ENCODE data around the gene ADAMTSL5. TPM values are rescaled to one million over a fixed set of nuclear protein-coding genes. Genes with fewer than 3 reads are reported as not detected.

ADAMTSL5 gene
- total and polyA plus RNA-seq, 9 of the 15 experiments (the other 6 are each of a cell fraction or from before 2014, with no cell fraction given), result 1.0 to 11.6 (median 4.1) TPM

DNA sequence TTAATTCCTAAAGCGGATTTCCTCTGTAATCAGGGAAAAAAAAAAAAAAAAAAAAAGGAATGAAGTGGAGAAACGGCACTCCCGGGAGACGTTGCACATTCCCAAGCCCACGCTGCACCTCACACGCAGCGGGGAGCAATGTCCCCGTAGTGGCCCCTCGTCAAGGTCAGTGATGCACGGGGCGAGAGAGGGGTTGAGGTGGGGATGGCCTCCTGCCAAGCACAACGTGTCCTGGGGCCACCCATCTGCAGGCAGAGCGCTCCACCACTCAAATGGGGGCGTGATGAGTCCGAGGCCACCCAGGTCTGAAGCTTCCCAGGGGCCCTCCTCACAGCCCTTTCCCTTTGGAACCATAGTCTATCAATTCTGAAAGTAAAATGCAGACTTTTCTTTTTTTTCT lies 26.2 kb upstream of the ADAMTSL5 start:
- H3K9me3 ChIP-seq (replicated peaks; ENCODE audit: control insufficient read depth, insufficient read depth, low read depth, low read length), result no peaks in the 10 kb centered on the region
- BruUV-seq (replicated peaks), result no TSS peak
- intact Hi-C loops (cut with micrococcal nuclease), result no loop called here
- POLR2A ChIA-PET, result no interaction called here
- H3K4me1 ChIP-seq (replicated peaks in 1 of 2; ENCODE audit: control insufficient read depth in 2 of 2, insufficient read depth in 2 of 2, low read length in 2 of 2), result peaks cover 8 to 23% of the 10 kb centered on the region in 2 experiments
- in situ Hi-C loops (cut with MboI), result no loop called here
- no peaks in the 10 kb centered on the region for H3K36me3 ChIP-seq (ENCODE audit: control insufficient read depth, insufficient read depth, low read length)
- TF ChIP-seq, protein P1, sequence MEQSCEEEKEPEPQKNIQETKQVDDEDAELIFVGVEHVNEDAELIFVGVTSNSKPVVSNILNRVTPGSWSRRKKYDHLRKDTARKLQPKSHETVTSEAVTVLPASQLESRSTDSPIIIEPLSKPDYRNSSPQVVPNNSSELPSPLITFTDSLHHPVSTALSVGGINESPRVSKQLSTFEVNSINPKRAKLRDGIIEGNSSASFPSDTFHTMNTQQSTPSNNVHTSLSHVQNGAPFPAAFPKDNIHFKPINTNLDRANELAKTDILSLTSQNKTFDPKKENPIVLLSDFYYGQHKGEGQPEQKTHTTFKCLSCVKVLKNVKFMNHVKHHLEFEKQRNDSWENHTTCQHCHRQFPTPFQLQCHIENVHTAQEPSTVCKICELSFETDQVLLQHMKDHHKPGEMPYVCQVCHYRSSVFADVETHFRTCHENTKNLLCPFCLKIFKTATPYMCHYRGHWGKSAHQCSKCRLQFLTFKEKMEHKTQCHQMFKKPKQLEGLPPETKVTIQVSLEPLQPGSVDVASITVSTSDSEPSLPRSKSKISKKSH (CRISPR knock-in tag; IDR thresholded peaks at IDR 0.05), result no peak
- no peak for TF ChIP-seq DDX20 (tag; IDR thresholded peaks at IDR 0.05; ENCODE audit: low read depth)
- no peak for TF ChIP-seq BDP1 (IDR thresholded peaks at IDR 0.05; ENCODE audit: insufficient read depth, insufficient read length)
- no peak for TF ChIP-seq SNIP1 (IDR thresholded peaks at IDR 0.05; ENCODE audit: low read depth)
- TF ChIP-seq, protein P2, sequence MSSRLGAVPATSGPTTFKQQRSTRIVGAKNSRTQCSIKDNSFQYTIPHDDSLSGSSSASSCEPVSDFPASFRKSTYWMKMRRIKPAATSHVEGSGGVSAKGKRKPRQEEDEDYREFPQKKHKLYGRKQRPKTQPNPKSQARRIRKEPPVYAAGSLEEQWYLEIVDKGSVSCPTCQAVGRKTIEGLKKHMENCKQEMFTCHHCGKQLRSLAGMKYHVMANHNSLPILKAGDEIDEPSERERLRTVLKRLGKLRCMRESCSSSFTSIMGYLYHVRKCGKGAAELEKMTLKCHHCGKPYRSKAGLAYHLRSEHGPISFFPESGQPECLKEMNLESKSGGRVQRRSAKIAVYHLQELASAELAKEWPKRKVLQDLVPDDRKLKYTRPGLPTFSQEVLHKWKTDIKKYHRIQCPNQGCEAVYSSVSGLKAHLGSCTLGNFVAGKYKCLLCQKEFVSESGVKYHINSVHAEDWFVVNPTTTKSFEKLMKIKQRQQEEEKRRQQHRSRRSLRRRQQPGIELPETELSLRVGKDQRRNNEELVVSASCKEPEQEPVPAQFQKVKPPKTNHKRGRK (tag; IDR thresholded peaks at IDR 0.05), result no peak
- no peak for TF ChIP-seq PHB2 (IDR thresholded peaks at IDR 0.05; ENCODE audit: low read depth)
- TF ChIP-seq PYGO2 (tag; IDR thresholded peaks at IDR 0.05), result no peak
- TF ChIP-seq GABPB1 (CRISPR knock-in tag; IDR thresholded peaks at IDR 0.05), result no peak
- no peak for TF ChIP-seq CREM (IDR thresholded peaks at IDR 0.05; ENCODE audit: low read depth)
- TF ChIP-seq NFXL1 (CRISPR knock-in tag; IDR thresholded peaks at IDR 0.05), result no peak
- TF ChIP-seq, protein P3, sequence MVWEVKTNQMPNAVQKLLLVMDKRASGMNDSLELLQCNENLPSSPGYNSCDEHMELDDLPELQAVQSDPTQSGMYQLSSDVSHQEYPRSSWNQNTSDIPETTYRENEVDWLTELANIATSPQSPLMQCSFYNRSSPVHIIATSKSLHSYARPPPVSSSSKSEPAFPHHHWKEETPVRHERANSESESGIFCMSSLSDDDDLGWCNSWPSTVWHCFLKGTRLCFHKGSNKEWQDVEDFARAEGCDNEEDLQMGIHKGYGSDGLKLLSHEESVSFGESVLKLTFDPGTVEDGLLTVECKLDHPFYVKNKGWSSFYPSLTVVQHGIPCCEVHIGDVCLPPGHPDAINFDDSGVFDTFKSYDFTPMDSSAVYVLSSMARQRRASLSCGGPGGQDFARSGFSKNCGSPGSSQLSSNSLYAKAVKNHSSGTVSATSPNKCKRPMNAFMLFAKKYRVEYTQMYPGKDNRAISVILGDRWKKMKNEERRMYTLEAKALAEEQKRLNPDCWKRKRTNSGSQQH (CRISPR knock-in tag; IDR thresholded peaks at IDR 0.05), result no peak
- TF ChIP-seq, protein P4, sequence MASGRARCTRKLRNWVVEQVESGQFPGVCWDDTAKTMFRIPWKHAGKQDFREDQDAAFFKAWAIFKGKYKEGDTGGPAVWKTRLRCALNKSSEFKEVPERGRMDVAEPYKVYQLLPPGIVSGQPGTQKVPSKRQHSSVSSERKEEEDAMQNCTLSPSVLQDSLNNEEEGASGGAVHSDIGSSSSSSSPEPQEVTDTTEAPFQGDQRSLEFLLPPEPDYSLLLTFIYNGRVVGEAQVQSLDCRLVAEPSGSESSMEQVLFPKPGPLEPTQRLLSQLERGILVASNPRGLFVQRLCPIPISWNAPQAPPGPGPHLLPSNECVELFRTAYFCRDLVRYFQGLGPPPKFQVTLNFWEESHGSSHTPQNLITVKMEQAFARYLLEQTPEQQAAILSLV (tag; IDR thresholded peaks at IDR 0.05), result no peak
- no peak for TF ChIP-seq ZEB2 (IDR thresholded peaks at IDR 0.05)
- no peak for TF ChIP-seq TBP (optimal IDR thresholded peaks at IDR 0.05; ENCODE audit: low read depth, low read length)
- no peak for ATAC-seq
- peak overlapping the region in 1 of 2 experiments; percentile 24; a peak in 1 of 4 replicates for H3K9ac ChIP-seq (ENCODE audit: insufficient read depth in 1 of 2, low read depth in 2 of 2, low read length in 2 of 2)
- DNase-seq (ENCODE audit: extremely low read depth in 1 of 4, low spot score in 3 of 4), result no peak
- H4K20me1 ChIP-seq (replicated peaks; ENCODE audit: control insufficient read depth, insufficient read depth, low read length), result no peaks in the 10 kb centered on the region
- no peak overlapping the region for H3K4me3 ChIP-seq
- WGBS (ENCODE audit: insufficient coverage, low coverage, missing lambda C conversion rate), result 35% methylated on average over 7 of the region's 15 CpGs
- no peaks in the 10 kb centered on the region for H3K79me2 ChIP-seq (ENCODE audit: control insufficient read depth, insufficient read depth, low read length)
- no peak overlapping the region for H2AFZ ChIP-seq (ENCODE audit: low read depth, low read length)
- FAIRE-seq, result no peak
- CTCF ChIA-PET (ENCODE audit: low intra/inter-chr PET ratio), result no interaction called here
- H3K4me2 ChIP-seq (ENCODE audit: insufficient read depth, low read length), result no peak overlapping the region
- H3K27me3 ChIP-seq (ENCODE audit: control insufficient read depth in 2 of 2, insufficient read depth in 2 of 2, low read length in 2 of 2), result no peaks in the 10 kb centered on the region; a peak in 1 of 5 replicates
- H3K27ac ChIP-seq (ENCODE audit: extremely low read depth, low read depth, low read length), result no peak overlapping the region
- H3K9me1 ChIP-seq (ENCODE audit: control insufficient read depth, insufficient read depth, low read length), result no peaks in the 10 kb centered on the region
